HG03025 (cell line): Measurements from ENCODE around the gene TSPAN9.

ENCODE experiments used
- ATAC-seq: cut with Tn5 transposase; IDR thresholded peaks from one replicate; pipeline ENCODE4 v1.9.1; 2021; ENCODE audit warnings: mild to moderate bottlenecking, moderate library complexity; ENCODE audit not compliant: unreplicated experiment, low FRiP score

Gene TSPAN9

DNA sequence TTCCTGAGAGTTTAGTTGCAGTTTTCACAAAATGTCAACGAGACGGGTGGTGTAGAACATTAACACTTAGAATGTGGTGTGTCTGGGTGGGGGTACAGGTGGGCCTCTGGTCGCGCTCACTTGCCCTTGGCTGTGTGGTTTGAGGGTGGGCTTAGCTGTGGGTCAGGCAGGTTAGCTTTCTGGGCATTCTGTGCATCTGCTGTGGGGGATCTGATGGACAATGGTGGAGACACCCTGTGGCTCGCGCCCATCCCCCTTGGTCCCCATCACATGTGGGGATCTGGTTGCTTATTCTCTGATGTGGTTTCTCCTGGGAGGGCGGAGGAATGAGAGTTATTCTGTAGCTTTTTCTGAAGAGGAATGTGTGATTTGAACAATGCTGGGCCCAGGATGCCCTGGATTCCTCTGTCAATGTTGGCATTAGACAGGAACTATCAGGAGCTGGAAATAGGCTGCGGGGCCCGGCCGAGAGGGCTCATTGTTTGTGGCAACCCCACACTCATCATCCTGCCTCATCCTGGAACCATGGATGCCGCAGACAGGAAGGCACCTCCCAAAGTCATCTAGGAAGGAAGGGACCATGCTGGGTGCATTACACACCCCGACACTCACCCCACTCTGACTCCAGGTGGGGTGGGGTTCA is 101.6 kb downstream of the TSPAN9 start:
- ATAC-seq = no peak

GRCh38 chr12:3179731-3180130 is 102.6 kb downstream of the TSPAN9 start:
- ATAC-seq = no peak

GRCh38 chr12:3182426-3182825 is 105.2 kb downstream of the TSPAN9 start:
- ATAC-seq = no peak

- no peak for ATAC-seq
Measured at GRCh38 chr12:3184485-3184884, 107.3 kb downstream of the TSPAN9 start.

GRCh38 chr12:3185260-3185870 is 108.2 kb downstream of the TSPAN9 start:
- no peak for ATAC-seq

DNA sequence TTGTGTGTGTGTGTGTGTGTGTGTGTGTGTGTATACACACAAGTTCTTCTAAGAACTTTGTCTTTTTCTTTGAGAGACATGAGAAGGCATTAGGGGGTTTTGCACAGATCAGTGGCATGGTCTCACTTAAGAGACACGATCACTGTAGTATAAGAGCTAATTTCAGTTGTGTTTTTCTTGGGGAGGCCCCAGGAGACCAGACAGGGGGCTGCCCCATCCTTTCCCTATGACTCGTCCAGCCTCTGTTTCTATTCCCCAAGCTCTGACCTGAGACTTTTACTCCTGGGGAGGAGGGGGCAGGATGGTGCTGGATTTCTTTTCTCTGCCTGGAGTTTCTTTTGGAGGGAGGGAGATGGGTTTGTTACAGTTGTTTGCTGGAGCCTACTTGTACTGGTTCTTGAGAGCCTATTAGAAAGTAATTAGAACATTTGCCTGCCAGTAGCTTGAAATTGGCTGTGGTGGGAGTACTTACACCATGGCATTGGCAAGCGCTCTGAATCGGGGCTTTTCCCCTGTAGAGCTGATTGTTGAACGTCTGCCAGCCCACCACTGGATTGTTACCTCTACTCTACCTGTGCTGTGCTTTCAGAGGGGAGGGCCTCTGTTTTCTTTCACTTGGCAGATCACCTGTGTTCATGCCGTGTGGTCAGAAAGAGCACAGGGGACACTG is 109.5 kb downstream of the TSPAN9 start:
- no peak for ATAC-seq

- ATAC-seq = no peak
Measured at GRCh38 chr12:3187846-3188770, 110.9 kb downstream of the TSPAN9 start.

GRCh38 chr12:3189282-3189681 is 112.1 kb downstream of the TSPAN9 start:
- ATAC-seq = no peak

GRCh38 chr12:3190101-3190500 is 112.9 kb downstream of the TSPAN9 start:
- ATAC-seq = no peak

GRCh38 chr12:3191450-3191849 is 114.3 kb downstream of the TSPAN9 start:
- ATAC-seq = no peak

GRCh38 chr12:3192221-3192620 is 115.0 kb downstream of the TSPAN9 start:
- no peak for ATAC-seq

DNA sequence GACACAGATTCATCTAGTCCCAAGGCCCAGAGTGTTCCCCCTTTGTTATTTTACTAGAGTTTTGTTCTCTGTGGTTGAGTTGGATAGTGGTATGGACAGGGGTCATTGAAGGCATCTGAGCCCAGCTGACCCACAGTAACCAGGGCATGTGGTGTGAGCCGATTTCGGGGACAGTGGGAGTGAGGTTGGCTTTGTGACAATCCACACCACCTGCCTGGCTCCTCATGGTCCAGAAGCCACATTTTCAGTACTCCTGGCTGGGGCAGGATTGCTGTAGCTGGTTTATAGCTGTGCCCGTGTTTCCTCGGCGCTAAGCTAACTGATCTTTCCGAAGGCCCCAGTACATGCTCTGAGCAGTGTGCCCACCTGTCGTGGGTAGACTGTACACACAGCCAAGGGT is 116.0 kb downstream of the TSPAN9 start:
- ATAC-seq = no peak

- no peak for ATAC-seq
Measured at GRCh38 chr12:3193755-3194154, 116.6 kb downstream of the TSPAN9 start.

GRCh38 chr12:3195337-3195736 is 118.2 kb downstream of the TSPAN9 start:
- no peak for ATAC-seq

- ATAC-seq = no peak
Measured at GRCh38 chr12:3195859-3196483, 118.8 kb downstream of the TSPAN9 start.

GRCh38 chr12:3196488-3196887 is 119.3 kb downstream of the TSPAN9 start:
- no peak for ATAC-seq

- no peak for ATAC-seq
Measured at GRCh38 chr12:3197131-3197818, 120.1 kb downstream of the TSPAN9 start.

DNA sequence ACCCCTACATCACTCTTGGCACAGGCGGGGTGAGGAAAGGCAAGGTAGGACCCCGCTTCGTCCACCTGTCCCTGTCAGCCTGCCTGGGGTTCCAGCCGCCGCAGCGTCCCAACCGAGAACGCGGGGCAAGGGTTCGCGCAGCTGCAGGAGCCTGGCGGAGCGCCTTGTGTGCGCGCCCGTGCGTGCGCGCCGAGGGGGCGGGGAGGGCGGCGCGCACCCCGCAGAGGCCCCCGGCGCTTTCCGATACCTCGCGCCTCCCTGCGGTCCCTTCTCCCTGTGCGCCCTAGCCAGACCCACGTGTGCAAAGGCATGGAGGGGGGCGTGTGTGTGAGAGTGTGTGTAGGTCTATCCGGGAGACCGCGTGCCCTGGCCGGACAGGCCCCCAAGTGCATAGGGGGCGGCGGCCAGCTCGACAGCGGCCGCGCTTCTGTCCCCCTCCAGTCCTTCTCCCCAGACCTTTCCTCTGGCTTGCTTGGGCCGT is 122.4 kb downstream of the TSPAN9 start:
- no peak for ATAC-seq

DNA sequence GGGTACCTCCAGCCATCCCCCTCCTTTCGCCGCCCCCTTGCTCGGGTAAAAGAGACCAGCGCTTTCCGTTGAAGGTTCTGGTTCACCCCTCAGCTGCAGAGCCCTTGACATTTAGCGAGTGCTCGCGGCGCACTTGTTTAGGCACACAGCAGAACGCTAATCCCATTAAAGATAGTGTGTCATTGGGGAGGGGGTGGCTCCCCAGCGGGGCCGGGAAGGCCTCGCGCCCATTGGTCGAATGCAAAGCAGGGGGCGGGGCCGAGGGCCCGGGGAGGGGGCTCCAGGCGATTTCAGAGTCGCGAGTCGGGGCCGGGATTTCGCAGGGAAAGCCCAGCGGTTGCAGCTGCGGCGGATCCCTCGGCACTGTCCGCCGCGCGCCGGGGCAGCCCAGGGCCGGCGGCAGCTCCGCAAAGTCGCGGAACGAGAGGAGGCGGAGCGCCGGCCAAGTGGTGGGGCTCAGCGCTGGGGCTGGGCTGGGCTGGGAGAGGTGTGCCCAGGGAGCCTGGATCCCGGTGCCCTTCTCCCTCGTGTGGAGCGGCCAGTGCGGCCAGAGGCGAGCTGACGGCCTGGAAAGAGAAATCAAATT is 122.9 kb downstream of the TSPAN9 start:
- no peak for ATAC-seq
